Coronary artery (tissue), 2 donors: ENCODE measurements around the gene GRID1.

Experiments used
- DNase-seq: peaks from one replicate; pipeline ENCODE4 v3.0.0-alpha.2; 2017; ENCODE audit warnings: low spot score
- H3K27ac ChIP-seq, 2 donors: fragments of 200-600 bp; sonication (generic); one replicate each; pipeline ENCODE4 v1.5.1; 2016 to 2019
- H3K4me3 ChIP-seq: fragments of 200-600 bp; sonication (generic); 2 replicates; pipeline ENCODE4 v1.5.1; 2016; ENCODE audit warnings: mild to moderate bottlenecking, moderate library complexity
- TF ChIP-seq, protein P1 (sequence below): fragments of 200-600 bp; sonication (generic); IDR thresholded peaks from one replicate; pipeline ENCODE4 v1.5.1; 2019; ENCODE audit warnings: antibody characterized with exemption

Gene GRID1

GRCh38 chr10:86168256-86168655, 198.3 kb downstream of the GRID1 start:
- TF ChIP-seq, protein P1, sequence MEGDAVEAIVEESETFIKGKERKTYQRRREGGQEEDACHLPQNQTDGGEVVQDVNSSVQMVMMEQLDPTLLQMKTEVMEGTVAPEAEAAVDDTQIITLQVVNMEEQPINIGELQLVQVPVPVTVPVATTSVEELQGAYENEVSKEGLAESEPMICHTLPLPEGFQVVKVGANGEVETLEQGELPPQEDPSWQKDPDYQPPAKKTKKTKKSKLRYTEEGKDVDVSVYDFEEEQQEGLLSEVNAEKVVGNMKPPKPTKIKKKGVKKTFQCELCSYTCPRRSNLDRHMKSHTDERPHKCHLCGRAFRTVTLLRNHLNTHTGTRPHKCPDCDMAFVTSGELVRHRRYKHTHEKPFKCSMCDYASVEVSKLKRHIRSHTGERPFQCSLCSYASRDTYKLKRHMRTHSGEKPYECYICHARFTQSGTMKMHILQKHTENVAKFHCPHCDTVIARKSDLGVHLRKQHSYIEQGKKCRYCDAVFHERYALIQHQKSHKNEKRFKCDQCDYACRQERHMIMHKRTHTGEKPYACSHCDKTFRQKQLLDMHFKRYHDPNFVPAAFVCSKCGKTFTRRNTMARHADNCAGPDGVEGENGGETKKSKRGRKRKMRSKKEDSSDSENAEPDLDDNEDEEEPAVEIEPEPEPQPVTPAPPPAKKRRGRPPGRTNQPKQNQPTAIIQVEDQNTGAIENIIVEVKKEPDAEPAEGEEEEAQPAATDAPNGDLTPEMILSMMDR: no peak
- DNase-seq: no peak
- Histone ChIP-seq H3K4me3 (no peak overlapping the region), H3K27ac (no peak overlapping the region)

- Histone ChIP-seq H3K27ac (no peak overlapping the region), H3K4me3 (no peak overlapping the region)
- TF ChIP-seq, protein P1: no peak
- DNase-seq: no peak
These were observed 198.8 kb downstream of the GRID1 start for GRCh38 chr10:86167762-86168128.

DNA sequence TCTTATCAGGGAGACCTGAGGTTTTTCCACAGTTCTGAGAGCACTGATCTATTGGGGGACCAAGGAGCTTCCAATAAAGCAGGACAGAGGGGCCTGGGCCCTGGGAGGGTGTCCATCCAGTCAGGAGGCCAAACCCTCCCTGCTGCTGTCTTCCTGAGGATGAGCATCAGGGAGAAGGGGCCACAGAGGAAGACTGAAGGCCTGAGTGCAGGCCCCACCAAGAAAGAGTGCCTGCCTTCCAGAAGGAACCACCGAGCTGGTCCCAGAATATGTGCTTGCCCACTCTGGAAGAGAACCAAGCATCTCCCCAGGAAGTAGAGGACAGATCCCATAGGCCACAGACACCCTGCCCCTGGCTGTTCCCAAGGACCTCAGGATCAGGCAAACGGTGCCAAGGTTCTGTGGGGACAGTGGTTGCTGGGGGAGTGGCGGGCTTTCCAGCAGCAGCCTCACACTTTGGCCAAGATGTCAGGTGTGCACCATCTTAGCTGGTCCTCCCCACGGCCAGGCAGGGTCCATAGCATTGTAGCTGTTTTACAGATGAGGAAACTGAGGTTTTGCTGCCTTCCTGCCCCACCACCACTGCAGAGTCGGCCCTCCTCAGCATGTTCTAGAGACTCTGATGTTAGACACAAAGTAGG, 199.4 kb downstream of the GRID1 start:
- TF ChIP-seq, protein P1: no peak
- Histone ChIP-seq H3K27ac (no peak overlapping the region), H3K4me3 (no peak overlapping the region)
- DNase-seq: no peak

GRCh38 chr10:86165666-86166065, 200.9 kb downstream of the GRID1 start:
- Histone ChIP-seq H3K27ac (no peak overlapping the region), H3K4me3 (no peak overlapping the region)
- TF ChIP-seq, protein P1: no peak
- no peak for DNase-seq

GRCh38 chr10:86164960-86165630, 201.5 kb downstream of the GRID1 start:
- Histone ChIP-seq H3K4me3 (no peak overlapping the region), H3K27ac (no peak overlapping the region)
- DNase-seq: no peak
- TF ChIP-seq, protein P1: no peak

DNA sequence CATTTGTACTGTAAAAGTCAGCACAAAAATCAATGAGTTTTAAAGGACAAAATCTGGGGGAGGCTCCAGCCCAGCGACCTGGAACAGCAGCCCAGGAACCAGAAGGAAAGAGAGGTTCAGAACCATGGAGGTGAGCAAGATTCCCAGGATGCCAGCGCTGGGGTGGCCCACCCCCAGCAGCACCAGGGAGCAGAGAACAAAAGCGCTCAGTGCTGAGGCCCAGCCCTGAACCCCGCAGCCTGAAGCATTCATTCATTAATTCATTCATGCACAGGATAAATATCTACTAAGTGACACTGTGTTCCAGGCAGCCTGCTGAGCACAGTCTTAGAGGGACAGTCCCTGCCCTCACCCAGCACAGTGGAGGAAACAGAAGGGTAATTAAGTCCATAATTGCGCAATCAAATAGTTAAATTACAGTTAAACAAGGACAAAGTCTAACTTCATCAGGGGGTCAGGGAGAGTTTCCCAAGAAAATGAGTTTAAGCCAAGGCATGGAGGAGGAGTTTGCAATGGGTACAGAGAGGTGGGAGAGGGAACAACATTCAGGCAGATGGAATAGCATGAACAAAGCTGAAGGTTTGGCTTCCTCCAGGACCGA, 202.3 kb downstream of the GRID1 start:
- TF ChIP-seq, protein P1: no peak
- Histone ChIP-seq H3K4me3 (no peak overlapping the region), H3K27ac (no peak overlapping the region)
- no peak for DNase-seq
